HG02943 (cell line): Measurements from ENCODE around the gene SPATA3.
A peak's percentile ranks its signal among the peaks of the same experiment; 100 is the strongest.

Experiments
- ATAC-seq: cut with Tn5 transposase; IDR thresholded peaks from one replicate; pipeline ENCODE4 v1.9.1; 2021; ENCODE audit warnings: mild to moderate bottlenecking, low read depth, moderate library complexity; ENCODE audit not compliant: unreplicated experiment

The SPATA3 gene

DNA sequence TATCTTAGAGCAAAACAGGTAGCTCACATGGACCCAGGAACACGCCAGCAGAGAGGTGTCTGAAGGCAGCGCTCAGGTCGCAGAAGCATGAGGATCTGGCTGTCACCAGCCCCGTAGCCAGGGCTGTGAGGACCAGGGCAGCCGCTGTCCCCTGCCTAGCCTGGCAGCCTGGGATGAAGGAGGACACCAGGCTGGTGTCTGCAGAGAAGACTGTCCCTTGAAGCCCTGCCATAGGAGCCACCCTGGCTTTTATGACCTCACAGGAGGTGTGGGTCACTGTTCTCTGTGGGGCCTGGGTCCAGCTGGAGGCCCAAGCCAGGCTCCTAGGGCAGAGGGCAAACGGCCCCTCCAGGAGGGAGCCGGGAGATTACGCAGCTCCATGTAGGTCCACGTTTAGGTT lies at the start of gene SPATA3:
Gene SPATA3 (plus strand): TSS at position 301 of the 400 bp plus-strand sequence. CDS start 113 bp downstream, outside the sequence.
- no peak for ATAC-seq

DNA sequence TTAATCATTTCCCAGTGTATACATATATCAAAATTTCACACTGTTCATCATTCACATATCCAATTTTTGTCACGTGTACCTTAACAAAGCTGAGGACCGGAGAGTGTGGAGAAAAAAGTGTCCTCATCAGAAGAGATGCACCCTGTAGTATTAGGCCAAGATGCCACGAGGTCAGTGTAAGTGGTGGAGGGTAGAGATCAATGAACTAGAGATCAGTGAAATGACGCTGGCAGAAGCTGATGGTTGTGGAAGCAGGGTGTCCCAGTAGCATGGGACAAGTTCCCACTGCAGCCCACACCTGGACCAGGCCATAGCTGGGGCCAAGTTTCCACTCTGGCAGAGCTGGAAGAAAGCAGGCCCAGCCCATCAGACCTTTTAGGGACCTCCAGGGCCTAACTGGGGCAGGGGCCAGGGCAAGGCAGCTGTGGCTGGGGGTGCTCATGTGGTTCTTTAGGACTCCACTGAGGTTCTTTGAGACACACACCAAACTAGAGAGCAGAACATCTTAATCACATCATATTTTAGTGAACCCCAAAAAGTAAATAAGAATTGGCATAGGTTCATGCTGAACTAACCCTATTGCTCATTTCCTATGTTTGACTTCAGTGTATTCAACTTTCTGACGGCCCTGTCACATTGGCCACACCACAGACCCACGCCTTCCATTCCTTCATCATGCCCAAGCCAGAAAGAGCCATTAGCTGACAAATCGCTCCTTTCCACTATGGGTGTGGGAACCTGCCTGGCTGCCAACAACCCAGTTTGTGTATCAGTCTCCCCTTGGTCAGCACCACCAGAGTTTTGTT lies 49.3 kb upstream of the SPATA3 start:
- ATAC-seq, result no peak

DNA sequence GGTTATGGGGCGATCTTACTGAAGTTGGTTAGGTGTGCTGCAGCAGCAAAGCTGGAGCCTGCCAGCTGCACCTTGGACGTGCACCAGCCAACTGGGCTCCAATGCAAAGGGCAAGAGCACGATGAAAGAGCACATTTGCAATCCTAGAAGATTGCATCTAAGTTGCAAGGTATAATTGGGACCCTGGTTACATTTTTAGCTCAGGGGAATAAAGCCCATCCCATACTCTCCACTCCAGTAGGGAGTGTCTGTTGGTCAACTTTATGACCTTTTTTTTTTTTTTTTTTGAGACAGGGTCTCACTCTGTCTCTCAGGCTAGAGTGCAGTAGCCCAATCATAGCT lies 48.7 kb upstream of the SPATA3 start:
- no peak for ATAC-seq

DNA sequence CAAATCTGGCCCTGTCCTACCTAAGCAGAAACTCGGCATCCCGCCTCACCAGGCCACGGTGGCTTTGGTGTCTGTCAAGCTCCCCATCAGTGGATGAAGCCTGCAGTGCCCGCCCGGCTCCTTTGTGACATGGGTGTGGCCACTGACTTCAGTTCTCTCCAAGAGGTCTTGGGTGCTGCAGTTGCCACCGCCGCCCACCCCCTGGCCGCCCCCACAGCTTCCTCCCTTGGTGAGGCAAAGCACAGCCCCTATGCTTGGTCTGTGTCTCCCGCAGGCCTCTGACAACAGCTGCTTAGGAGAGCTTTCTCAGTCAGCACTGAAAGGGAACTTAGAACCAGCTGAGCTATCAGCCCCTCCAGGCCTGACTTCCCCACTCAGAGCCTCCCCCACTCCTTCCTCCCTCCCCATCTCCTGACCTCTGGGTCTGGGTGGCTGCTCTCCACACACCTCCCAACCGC lies 48.0 kb upstream of the SPATA3 start:
- ATAC-seq, result peak; percentile 38

DNA sequence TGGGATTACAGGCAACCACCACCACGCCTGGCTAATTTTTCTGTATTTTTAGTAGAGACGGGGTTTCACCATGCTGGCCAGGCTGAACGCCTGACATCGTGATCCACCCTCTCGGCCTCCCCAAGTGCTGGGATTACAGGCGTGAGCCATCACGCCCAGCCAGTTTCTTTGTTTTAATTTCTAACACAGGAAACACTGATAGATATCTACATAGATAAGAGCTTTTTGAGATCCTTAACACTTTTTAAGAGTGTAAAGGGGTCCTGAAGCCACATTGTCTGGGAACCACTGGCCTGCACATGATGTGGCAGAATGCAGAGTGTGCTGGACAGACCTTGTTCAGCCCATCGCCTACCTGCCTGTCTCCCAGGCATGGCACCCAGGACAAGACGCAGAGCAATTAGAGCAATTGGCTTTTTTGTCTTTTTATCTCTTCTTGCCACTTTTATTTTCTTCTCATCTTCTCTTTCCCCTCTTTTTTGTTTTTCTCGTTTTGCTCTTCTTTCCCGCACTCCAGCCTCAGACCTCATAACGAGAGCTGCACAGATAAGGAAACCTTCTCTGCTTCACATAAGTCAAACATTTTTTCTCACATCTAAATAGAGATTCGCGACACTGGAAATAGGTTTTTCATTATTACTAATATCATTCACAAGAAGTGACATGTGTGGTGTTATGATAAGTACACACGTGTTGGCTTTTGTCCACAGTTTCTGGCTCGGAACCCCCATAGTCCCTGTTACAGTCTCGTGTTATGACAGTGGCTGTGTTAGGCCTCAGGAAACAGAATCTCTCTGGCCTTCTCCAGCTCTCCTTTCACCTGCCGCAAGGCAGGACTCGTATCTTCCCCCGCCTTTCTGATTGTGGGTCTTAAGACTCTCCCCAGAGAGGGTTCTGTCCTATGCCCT lies 45.7 kb upstream of the SPATA3 start:
- peak; percentile 41 for ATAC-seq

DNA sequence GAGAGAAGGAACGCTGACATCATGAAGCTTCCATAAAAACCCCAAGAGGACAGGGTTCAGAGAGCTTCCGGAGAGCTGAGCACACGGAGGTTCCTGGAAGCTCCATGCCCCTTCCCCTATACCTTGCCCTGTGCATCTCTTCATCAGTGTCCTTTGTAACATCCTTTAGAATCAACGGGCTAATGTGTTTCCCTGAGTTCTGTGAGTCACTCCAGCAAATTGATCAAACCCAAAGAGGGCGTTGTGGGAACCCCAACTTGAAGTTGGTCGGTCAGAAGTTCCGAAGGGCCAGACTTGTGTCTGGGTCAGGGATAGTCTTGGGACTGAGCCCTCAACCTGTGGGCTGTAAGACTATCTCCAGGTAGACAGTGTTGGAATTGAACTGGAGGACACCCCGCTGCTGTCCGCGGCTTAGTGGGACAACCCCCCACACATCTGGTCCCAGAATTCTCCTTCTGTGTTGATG lies 45.0 kb upstream of the SPATA3 start:
- ATAC-seq, result no peak

DNA sequence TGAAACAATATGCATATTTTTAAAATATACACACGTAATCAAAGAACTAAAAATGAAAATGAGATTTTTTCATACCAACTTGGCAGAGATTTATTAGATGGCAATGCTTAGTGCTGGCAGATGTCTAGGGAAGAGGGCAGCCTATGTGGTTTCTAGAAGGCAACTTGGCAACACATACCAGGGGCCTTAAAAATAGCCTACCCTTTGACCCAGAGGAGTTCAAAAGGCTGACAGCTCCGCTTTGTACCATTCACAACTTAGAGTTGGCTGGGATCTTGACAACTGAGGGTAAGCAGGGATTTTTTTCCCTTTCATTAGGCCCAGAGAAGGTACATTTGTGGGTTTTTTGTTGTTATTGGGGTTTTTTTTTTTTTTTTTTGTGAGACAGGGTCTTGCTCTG lies 44.5 kb upstream of the SPATA3 start:
- ATAC-seq, result no peak

DNA sequence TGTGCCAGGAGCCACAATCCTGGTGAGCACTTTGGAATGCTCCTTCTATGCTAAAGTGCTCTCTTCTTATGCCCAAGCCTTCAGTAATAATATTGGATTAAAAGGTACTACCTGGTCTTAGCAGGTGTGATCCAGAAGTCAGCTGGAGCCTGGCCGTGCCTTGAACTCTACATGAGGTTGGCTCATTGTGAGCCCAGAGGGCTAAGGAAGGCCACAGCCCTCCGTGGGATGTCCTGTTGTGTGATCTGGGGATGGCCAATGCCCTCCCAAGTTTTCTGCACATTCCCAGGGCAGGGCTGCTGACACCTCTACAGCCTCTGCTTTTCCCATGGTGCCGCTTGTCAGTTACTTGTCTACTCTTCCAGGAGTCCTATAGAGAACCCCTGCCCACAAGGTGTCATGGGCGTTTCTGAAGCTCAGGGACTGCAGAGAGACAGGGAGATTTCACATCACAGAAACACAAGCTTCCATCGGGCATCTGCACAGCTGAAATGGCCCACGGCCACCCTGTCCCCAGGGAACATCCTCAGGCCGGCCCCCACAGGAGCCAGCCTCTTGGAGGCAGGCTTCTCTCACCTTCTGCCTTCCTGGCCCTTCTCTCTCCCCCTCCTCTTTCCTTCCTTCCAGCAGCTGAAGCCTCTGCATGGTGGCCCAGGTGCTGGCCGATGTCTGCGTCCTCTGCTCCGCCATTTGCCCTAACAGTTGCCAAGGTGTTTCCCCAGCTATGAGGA lies 43.5 kb upstream of the SPATA3 start:
- no peak for ATAC-seq

DNA sequence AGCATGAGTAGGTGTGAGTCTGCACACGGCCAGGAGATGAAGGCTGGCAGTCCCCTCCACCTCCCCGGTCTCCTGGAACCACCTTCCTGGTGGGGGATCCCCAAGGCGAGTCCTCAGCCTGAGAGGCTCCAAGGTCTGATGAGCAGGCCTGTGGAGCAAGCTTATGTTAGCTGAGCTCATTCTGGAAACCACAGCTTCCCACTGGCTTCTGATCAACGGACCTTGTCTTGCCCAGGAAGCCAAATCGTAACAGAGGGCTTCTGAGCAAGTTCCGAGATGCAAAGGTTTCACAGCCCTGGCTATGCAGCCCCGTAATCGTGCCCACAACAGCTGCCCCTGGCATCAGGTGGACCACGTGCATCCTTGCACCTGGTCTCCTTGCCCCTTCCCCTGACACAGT lies 42.1 kb upstream of the SPATA3 start:
- no peak for ATAC-seq

DNA sequence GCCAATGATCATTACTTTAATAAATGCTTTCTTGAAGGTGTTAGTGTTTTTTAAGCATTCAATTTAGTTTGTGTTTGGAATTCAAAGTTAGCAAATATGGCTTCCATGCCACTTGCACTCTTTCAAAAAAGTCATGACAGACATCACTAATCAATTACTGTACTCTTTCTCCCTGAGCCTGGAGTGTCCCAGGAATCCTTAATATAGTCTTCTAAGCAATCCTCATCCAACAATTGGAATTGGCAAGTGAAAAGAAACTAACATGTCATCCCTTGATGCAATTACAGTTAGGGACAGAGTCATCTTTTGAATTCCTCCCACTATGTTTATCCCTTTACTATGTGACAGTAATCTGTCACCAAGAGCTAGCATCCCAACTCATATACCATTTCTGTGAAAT lies 41.2 kb upstream of the SPATA3 start:
- no peak for ATAC-seq

DNA sequence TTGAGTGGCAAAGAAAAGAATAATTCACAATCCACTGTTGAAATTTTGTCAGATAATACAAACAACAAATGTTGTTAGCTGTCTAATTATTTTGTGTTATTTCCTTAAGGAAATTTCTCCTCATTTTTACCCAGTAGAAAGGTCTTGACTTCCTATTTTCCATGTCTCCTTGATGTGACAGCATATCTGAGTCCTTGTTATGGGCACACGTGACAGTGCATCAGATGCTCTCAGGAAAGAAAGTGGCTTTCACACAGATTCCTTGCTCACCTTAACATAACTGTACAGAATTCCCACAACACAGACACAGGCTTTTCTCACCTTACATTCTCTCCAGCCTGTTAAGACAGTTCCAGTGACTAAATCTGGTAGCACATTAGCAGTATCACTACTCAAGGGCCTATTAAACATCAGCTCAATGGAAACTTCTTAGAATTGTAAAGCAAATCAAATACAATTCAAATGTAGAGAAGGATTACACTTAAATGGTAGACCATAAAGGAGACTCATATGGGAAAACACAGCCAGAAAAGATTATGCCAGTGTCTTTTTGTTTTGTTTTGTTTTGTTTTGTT lies 40.7 kb upstream of the SPATA3 start:
- no peak for ATAC-seq

DNA sequence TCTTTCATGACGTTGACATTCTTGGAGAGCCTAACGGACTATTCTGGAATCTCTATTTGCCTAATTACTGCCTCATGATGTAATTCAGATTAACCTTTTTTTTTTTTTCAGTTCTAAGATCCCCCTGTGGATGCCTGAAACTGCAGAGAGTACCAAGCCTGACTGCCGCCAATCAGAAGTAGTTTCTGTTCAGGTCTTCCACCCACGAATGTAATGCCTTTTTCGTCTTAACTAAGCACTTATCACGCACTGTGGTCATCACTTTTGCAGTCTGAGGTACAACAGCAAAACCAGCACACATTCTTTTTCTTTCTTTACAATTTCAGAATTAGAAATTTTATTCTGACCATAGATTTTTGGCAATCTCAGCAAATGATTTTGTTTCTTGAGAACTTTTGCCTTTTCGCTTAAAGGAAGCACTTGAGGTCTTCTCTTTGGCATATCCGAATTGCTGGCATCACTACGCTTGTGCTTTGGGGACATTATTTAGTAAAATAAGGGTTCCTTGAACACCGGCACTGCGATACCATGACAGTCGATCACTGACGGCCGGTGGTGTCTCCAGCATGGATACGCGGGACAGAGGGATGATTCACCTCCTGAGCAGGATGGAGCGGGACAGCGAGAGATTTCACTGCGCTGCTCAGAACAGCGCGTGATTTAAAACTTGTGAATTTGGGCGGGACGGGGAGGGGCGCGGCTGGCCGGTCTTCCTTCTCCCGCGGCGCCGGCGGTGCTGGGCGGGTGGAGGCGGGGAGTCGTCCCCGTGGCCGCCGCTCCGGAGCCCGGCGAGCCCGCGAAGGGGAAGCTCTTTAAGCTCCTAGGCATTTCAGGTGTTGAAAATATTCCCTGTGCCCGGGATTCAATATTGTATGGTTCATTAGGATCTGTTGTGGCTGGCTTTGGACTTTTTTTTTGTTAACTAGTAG lies 38.8 kb upstream of the SPATA3 start:
- peak; percentile 64 for ATAC-seq

DNA sequence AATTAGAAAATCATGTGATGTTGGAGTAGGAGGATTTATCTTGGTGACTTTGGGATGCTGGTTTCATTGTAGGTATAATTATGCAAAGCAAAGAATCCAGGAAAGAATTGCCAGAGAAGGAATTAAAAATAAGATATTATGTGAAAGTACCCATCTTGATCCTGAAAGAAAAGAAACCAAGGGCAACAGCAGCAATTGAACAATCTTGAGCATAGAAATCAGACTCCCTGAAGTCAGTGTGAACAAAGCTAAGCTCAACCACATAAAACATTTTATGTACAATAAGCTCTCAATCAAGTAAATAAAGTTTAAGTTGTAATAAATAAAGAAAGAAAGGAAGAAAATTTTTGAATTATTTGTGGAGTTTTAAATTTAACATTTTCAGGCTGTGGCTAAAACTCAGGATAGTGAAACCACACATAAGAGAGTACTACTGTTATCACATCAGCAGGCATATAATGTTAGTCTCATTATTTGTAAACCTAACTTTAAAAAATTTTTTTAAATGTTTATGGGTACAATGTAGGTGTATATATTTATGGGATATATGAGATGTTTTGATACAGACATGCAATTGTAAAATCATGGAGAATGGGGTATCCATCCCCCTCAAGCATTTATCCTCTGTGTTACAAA lies 38.0 kb upstream of the SPATA3 start:
- ATAC-seq, result no peak

DNA sequence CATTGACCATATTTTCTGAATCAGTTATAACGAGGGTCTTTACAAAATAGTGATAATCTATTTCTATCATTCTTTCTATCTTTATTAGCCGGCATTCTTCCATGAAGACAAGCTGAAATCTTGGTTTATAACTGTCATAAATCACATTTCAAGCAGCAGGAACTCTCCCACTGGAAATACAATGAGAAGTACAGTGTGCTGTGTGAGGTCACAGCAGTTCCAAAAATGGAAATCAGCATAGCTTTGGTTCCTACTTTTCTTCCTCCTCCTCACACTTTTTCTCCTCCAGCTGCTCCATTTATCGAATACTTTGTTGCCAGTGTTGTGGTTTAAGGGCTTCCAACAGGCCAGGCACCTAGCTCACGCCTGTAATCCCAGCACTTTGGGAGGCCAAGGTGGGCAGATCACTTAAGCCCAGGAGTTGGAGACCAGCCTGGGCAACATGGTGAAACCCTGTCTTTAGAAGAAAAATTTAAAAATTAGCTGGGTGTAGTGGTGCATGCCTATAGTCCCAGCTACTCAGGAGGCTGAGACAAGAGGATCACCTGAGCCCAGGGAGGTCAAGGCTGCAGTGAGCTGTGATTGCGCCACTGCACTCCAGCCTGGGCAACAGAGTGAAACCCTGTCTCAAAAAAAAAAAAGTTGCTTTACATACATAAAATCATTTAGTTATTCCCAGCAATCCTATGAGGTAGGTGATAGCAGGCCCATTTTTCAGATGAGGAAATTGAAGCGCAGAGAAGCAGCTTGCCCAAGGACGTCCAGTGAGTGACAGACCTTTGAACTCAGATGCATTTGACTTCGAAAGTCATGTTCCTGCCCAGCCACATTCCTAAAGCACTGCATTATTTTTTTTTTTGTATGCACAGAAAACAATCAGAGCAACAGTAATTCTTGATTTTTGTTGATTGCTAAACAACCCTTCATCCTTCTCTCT lies 36.8 kb upstream of the SPATA3 start:
- no peak for ATAC-seq

DNA sequence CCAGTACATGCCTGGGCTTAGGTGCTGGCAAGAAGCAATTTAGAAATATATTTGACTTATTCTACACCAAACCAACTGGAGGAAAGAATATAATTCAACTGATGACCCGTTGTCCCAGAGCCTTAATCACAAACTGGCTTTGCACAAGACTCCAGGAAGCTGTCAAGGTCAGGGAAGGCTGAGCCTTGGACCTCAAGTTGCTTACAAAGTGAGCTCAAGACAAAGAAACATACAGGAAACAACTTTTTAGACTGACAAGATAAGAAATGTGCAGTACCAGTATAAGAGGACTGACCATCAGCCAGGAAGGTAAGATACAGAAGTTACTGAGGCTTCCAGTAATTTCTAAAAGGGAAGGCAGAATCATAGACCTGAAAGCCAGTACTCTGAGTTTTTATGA lies 35.9 kb upstream of the SPATA3 start:
- ATAC-seq, result no peak

DNA sequence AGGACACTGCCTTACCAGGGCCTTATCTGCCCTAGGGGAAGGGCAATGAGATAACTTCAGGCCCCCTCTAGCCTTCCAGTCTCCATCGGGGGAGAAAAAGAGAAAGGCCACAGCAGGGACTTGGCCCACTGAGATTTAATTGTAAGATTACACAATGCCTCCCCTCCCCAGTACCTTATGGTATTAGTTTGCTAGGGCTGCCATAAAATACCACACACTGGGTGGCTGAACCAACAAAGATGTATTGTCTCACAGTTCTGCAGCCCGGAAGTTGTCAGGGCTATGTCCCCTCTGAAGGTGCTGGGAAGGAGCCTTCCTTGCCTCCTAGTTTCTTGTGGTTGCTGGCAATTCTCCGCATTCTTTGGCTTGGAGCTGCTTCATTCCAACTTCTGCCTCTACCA lies 34.8 kb upstream of the SPATA3 start:
- ATAC-seq, result no peak

DNA sequence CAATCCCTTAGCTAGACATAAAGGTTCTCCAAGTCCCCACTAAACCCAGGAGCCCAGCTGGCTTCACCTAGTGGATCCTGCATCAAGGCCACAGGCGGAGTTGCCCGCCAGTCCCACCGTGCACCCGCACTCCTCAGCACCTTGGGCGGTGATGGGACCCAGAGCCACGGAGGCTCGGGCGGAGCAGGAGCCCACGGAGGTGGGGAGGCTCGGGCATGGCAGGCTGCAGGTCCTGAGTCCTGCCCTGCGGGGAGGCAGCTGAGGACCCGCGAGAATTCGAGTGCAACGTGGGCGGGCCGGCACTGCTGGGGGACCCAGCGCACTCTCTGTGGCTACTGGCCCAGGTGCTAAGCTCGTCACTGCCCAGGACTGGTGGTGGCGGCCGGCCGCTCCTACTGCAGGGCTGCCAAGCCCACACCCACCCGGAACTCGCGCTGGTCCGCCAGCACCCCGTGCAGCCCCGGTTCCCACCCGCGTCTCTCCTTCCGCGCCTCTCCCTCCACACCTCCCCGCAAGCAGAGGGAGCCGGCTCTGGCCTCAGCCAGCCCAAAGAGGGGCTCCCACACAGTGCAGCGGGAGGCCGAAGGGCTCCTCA lies 31.7 kb upstream of the SPATA3 start:
- no peak for ATAC-seq

DNA sequence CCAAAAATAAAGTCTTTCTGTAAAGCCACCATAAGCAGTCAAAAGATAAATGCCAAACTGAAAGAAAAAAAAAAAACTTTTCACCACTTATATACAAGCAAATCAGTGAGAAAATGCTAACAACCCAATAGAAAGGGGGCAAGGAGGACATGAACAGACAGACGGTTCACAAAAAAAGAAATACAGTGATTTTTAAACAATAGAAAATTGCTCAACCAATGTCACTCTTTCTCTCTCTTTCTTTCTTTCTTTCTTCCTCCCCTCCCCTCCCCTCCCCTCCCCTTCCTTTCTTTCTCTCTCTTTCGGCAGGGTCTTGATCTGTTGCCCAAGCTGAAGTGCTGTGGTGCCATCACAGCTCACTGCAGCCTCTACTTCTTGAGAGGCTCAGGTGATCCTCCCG lies 28.8 kb upstream of the SPATA3 start:
- no peak for ATAC-seq
